Retina (tissue), 1 donor: Measurements from ENCODE around the gene SELENON.

ENCODE experiments used
- DNase-seq: peaks from one replicate; pipeline ENCODE4 v3.0.0-alpha.2; 2016

Gene SELENON

GRCh38 chr1:25799935-25800702 is at the start of gene SELENON:
Gene SELENON, plus strand, starts transcription at chr1:25800193. Its CDS starts 38 bp downstream, at chr1:25800231.
- no peak for DNase-seq

GRCh38 chr1:25750923-25751605 is 48.9 kb upstream of the SELENON start:
- no peak for DNase-seq

GRCh38 chr1:25754470-25755181 is 45.4 kb upstream of the SELENON start:
- DNase-seq = no peak

- DNase-seq = no peak
These were observed 44.4 kb upstream of the SELENON start for GRCh38 chr1:25755475-25756125.

GRCh38 chr1:25756215-25756614 is 43.8 kb upstream of the SELENON start:
- no peak for DNase-seq

- no peak for DNase-seq
These were observed 42.7 kb upstream of the SELENON start for GRCh38 chr1:25757151-25757845.

- DNase-seq = no peak
These were observed 42.2 kb upstream of the SELENON start for GRCh38 chr1:25757846-25758185.

- DNase-seq = no peak
These were observed 41.4 kb upstream of the SELENON start for GRCh38 chr1:25758466-25759070.

- no peak for DNase-seq
These were observed 39.8 kb upstream of the SELENON start for GRCh38 chr1:25760122-25760719.

GRCh38 chr1:25760871-25761270 is 39.1 kb upstream of the SELENON start:
- DNase-seq = no peak

- DNase-seq = no peak
These were observed 36.5 kb upstream of the SELENON start for GRCh38 chr1:25763493-25763892.

GRCh38 chr1:25765136-25765922 is 34.7 kb upstream of the SELENON start:
- no peak for DNase-seq

GRCh38 chr1:25765923-25766589 is 33.9 kb upstream of the SELENON start:
- DNase-seq = no peak

GRCh38 chr1:25766721-25767436 is 33.1 kb upstream of the SELENON start:
- DNase-seq = no peak

GRCh38 chr1:25767437-25767770 is 32.6 kb upstream of the SELENON start:
- no peak for DNase-seq

- DNase-seq = no peak
These were observed 31.0 kb upstream of the SELENON start for GRCh38 chr1:25768999-25769398.

- no peak for DNase-seq
These were observed 30.2 kb upstream of the SELENON start for GRCh38 chr1:25769625-25770383.

- DNase-seq = peak; percentile 60
These were observed 29.3 kb upstream of the SELENON start for GRCh38 chr1:25770541-25771220.
